Uterus (tissue), 2 donors: ENCODE measurements around the gene CDH4.

Experiments used
- POLR2A ChIP-seq, 2 donors: fragments of 450-650 bp; IDR thresholded peaks; one replicate each; pipeline ENCODE4 v1.6.1; 2016; ENCODE audit warnings: antibody characterized with exemption in 2 of 2, mild to moderate bottlenecking in 1 of 2, moderate library complexity in 1 of 2
- TF ChIP-seq, protein P1 (sequence below), 4 experiments: fragments of 200-600 bp in 2 of 4; fragments of 450-650 bp in 2 of 4; sonication (generic) in 2 of 4; IDR thresholded peaks; one replicate each; pipeline ENCODE4 v1.5.1; 2016 to 2019; ENCODE audit warnings: antibody characterized with exemption in 4 of 4, mild to moderate bottlenecking in 2 of 4, moderate library complexity in 1 of 4

DNA sequence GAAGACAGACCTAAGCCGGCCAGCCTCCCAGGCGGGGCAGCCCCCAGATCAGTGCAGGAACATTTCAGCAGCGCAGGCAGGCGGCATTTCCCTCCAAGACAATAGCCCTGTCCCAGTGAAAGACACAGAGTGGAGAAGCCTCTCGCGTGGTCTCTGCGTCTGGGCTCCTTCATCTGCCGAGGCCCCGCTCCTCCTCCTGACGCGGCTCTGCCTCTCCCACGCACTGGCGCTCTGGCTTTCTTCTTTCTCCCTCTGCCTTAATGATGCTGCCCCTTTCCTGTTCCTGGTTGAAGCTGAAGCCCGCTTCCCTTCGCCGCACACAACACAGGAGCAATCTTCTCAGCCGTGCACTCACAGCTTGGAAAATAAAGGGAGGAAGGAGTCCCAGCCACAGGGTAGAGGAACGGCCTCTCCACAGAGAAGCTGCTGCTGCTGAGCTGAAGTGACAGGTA is 347.5 kb downstream of the CDH4 start:
- TF ChIP-seq, protein P1, sequence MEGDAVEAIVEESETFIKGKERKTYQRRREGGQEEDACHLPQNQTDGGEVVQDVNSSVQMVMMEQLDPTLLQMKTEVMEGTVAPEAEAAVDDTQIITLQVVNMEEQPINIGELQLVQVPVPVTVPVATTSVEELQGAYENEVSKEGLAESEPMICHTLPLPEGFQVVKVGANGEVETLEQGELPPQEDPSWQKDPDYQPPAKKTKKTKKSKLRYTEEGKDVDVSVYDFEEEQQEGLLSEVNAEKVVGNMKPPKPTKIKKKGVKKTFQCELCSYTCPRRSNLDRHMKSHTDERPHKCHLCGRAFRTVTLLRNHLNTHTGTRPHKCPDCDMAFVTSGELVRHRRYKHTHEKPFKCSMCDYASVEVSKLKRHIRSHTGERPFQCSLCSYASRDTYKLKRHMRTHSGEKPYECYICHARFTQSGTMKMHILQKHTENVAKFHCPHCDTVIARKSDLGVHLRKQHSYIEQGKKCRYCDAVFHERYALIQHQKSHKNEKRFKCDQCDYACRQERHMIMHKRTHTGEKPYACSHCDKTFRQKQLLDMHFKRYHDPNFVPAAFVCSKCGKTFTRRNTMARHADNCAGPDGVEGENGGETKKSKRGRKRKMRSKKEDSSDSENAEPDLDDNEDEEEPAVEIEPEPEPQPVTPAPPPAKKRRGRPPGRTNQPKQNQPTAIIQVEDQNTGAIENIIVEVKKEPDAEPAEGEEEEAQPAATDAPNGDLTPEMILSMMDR (IDR thresholded peaks at IDR 0.05): no peak
- TF ChIP-seq POLR2A (IDR thresholded peaks at IDR 0.05): no peak
